Measurements from ENCODE around the gene STK38L.
"Not testable (repeated sequence)": the region's sequence is repeated elsewhere in the genome, so short reads cannot be mapped to it uniquely, and the experiment has no call there.

Gene STK38L

DNA sequence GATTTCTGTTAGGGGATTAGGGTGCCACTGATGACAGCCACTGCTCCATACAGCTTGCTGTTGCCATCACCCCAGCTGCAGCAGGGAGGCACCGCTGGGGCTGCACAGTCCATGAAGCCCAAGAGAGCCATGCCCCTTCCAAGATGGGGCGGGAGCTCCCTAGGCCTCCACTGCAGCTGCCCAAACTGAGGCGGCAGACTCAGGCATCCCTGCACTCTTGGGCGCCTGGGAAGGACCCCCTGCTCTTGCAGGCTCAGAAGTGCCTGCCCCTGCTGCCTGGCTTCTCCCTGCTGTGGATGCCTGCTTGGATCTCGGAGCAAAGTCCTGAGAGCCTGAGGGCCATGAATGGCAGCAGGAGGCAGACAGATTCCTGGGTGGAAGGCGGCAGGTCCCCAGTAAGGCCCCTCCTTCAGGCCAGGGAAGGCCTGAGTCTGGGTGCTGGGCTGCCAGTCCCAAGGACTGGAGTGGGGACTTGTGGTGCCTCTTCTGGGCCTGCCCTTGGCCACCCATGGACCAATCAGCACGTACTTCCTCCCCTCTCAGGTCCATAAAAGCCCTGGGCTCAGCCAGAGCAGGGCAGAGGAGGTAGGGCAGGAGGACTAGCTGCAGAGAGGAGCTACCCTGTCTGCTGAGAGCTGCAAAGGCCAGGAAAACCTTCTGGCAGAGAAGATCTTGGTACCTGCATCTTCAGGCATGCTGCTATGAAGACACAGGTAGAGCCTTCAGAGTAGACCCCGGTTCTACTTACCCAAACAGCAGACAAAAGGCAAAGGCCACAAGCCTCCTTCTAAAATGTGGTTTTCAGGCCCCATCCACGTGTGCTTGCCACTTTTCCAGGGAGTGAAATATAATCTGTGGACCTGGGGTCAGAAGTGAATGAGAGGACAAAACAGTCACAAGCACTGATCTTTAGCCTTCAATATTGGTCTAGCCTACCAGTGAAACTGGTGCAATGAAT is 30.0 kb upstream of the STK38L start:
- H3K27me3 ChIP-seq (ENCODE audit: insufficient read depth, low read length) = no peaks in the 10 kb centered on the region
- H3K4me1 ChIP-seq (ENCODE audit: insufficient read depth, low read length) = no peaks in the 10 kb centered on the region
- no peak overlapping the region for H3K4me3 ChIP-seq (ENCODE audit: low read length)
- H3K9me3 ChIP-seq (ENCODE audit: low read length) = peaks cover 7% of the 10 kb centered on the region
- no peaks in the 10 kb centered on the region for H3K36me3 ChIP-seq (ENCODE audit: insufficient read depth, low read length)
- H2AFZ ChIP-seq (ENCODE audit: low read depth, low read length) = no peak overlapping the region

GRCh38 chr12:27217590-27217989 is 26.5 kb upstream of the STK38L start:
- Histone ChIP-seq H3K4me1 (ENCODE audit: insufficient read depth, low read length) (no peaks in the 10 kb centered on the region), H3K36me3 (ENCODE audit: insufficient read depth, low read length) (no peaks in the 10 kb centered on the region), H3K9me3 (ENCODE audit: low read length) (peaks cover 3% of the 10 kb centered on the region)

DNA sequence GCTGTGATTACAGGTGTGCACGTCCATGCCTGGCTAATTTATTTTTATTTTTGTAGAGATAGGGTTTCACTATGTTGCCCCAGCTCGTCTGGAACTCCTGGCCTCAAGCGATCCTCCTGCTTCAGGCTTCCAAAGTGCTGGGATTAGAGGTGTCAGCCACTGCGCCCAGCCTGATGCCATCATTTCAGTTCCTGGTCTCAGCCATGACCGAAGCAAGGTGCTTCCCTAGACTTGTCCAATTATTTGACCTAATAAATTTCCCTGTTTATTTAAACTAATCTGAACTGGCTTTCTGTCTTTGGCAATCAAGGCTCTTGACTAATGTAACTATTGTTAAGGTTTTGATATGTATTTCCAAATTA is 24.4 kb upstream of the STK38L start:
- Histone ChIP-seq H2AFZ (ENCODE audit: low read depth, low read length) (no peak overlapping the region), H3K27me3 (ENCODE audit: insufficient read depth, low read length) (no peaks in the 10 kb centered on the region), H3K4me1 (ENCODE audit: insufficient read depth, low read length) (no peaks in the 10 kb centered on the region), H3K36me3 (ENCODE audit: insufficient read depth, low read length) (no peaks in the 10 kb centered on the region), H3K9me3 (ENCODE audit: low read length) (no peaks in the 10 kb centered on the region), H3K4me3 (ENCODE audit: low read length) (no peak overlapping the region)

More at GRCh38 chr12:27217590-27217989, 26.5 kb upstream of the STK38L start:
- Histone ChIP-seq H3K27me3 (ENCODE audit: insufficient read depth, low read length) (no peaks in the 10 kb centered on the region), H2AFZ (ENCODE audit: low read depth, low read length) (no peak overlapping the region), H3K4me3 (ENCODE audit: low read length) (no peak overlapping the region)

GRCh38 chr12:27220055-27220987 is 23.8 kb upstream of the STK38L start:
- H3K4me3 ChIP-seq (ENCODE audit: low read length) = no peak overlapping the region
- H3K9me3 ChIP-seq (ENCODE audit: low read length) = no peaks in the 10 kb centered on the region
- H3K27me3 ChIP-seq (ENCODE audit: insufficient read depth, low read length) = no peaks in the 10 kb centered on the region
- H3K4me1 ChIP-seq (ENCODE audit: insufficient read depth, low read length) = peaks cover 2% of the 10 kb centered on the region
- H2AFZ ChIP-seq (ENCODE audit: low read depth, low read length) = no peak overlapping the region
- H3K36me3 ChIP-seq (ENCODE audit: insufficient read depth, low read length) = no peaks in the 10 kb centered on the region

GRCh38 chr12:27220988-27221345 is 23.1 kb upstream of the STK38L start:
- no peaks in the 10 kb centered on the region for H3K27me3 ChIP-seq (ENCODE audit: insufficient read depth, low read length)

DNA sequence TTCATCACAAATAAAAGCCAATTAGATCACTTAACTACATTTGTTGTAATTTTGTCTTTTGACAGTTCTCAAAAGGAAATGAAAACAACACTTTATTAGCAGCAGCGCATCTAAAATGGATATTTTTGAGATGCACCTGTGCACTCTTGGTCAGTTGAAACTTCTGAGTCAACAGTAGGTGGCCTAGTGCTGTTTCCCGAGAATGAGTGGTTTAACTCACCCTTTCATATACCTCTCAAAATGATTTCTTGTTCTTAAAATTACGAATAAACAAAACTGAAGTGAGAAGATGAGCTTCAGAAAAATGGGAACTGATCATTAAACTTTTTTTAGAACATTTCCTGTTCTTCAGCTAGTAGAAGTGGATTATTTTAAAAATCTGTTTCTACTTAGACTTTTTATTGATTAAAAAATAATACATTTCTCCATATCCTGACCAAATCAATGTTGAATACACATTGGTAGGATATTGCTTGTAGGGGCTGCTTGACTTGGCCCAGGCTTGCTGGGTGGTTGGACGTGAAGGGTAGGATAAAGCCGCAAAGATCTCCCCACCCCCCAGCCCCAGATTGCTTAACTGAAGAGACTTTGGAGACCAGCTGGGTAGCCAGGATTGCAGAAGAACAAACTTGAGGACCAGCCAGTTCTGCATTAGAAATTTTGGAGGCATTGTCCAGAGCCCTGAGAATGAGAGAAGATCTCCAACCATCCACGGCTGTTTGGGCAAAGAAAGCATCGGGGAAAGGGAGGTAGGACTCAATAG is 22.3 kb upstream of the STK38L start:
- Histone ChIP-seq H2AFZ (ENCODE audit: low read depth, low read length) (no peak overlapping the region), H3K4me1 (ENCODE audit: insufficient read depth, low read length) (peaks cover 12% of the 10 kb centered on the region), H3K4me3 (ENCODE audit: low read length) (no peak overlapping the region), H3K36me3 (ENCODE audit: insufficient read depth, low read length) (no peaks in the 10 kb centered on the region), H3K9me3 (ENCODE audit: low read length) (no peaks in the 10 kb centered on the region), H3K27me3 (ENCODE audit: insufficient read depth, low read length) (no peaks in the 10 kb centered on the region)

More at GRCh38 chr12:27220988-27221345, 23.1 kb upstream of the STK38L start:
- H3K36me3 ChIP-seq (ENCODE audit: insufficient read depth, low read length) = no peaks in the 10 kb centered on the region
- peaks cover 5% of the 10 kb centered on the region for H3K4me1 ChIP-seq (ENCODE audit: insufficient read depth, low read length)
- H2AFZ ChIP-seq (ENCODE audit: low read depth, low read length) = no peak overlapping the region
- no peaks in the 10 kb centered on the region for H3K9me3 ChIP-seq (ENCODE audit: low read length)
- no peak overlapping the region for H3K4me3 ChIP-seq (ENCODE audit: low read length)

- Histone ChIP-seq H3K4me3 (ENCODE audit: low read length) (no peak overlapping the region), H3K9me3 (ENCODE audit: low read length) (no peaks in the 10 kb centered on the region), H3K36me3 (ENCODE audit: insufficient read depth, low read length) (no peaks in the 10 kb centered on the region)
Measured at GRCh38 chr12:27226407-27226929, 17.6 kb upstream of the STK38L start.

GRCh38 chr12:27229367-27229766 is 14.7 kb upstream of the STK38L start:
- Histone ChIP-seq H2AFZ (ENCODE audit: low read depth, low read length) (no peak overlapping the region), H3K4me3 (ENCODE audit: low read length) (no peak overlapping the region), H3K4me1 (ENCODE audit: insufficient read depth, low read length) (peaks cover 16% of the 10 kb centered on the region), H3K27me3 (ENCODE audit: insufficient read depth, low read length) (no peaks in the 10 kb centered on the region), H3K36me3 (ENCODE audit: insufficient read depth, low read length) (no peaks in the 10 kb centered on the region), H3K9me3 (ENCODE audit: low read length) (no peaks in the 10 kb centered on the region)

More at GRCh38 chr12:27226407-27226929, 17.6 kb upstream of the STK38L start:
- Histone ChIP-seq H3K27me3 (ENCODE audit: insufficient read depth, low read length) (no peaks in the 10 kb centered on the region), H3K4me1 (ENCODE audit: insufficient read depth, low read length) (peaks cover 16% of the 10 kb centered on the region), H2AFZ (ENCODE audit: low read depth, low read length) (no peak overlapping the region)

DNA sequence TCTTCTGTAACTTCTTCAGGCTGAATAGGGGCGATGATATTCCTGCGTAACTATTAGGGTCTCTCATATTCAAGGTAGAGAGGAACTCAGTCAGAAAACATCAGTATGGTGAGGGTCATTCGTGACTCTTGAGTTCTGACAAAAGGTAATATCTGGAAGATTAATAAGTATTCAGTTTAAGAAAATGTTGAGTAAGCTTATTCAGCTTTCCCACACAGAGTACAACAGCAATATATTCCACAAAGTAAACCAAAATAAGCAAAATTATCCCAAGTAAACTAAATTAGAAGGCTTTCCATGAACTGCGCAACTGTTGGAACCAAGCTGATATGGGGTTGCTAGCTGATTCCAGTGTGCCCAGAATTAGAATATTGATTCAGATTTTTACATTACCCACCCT is 12.7 kb upstream of the STK38L start:
- H3K4me1 ChIP-seq (ENCODE audit: insufficient read depth, low read length); H3K27me3 ChIP-seq (ENCODE audit: insufficient read depth, low read length); H3K4me3 ChIP-seq (ENCODE audit: low read length); H3K36me3 ChIP-seq (ENCODE audit: insufficient read depth, low read length); H3K9me3 ChIP-seq (ENCODE audit: low read length); H2AFZ ChIP-seq (ENCODE audit: low read depth, low read length): not testable (repeated sequence)

DNA sequence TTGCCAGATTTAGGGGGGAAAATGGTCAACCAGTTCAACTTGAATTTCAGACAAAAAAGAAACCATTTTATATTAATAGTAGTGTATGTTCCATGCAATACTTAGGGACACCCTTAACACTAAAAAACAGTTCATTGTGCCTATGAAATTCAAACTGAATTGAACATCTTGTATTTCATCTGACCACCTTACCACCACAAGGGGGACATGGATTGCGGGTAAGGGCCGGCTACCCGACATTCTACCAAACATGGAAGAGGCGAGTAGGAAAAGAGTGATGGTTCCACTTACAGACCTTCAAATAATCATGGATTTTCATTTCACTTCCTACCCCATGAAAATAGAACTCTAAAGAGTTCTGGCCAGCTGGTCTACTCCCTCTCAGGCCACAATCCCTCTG is 10.3 kb upstream of the STK38L start:
- Histone ChIP-seq H2AFZ (ENCODE audit: low read depth, low read length) (no peak overlapping the region), H3K4me3 (ENCODE audit: low read length) (no peak overlapping the region), H3K27me3 (ENCODE audit: insufficient read depth, low read length) (no peaks in the 10 kb centered on the region), H3K4me1 (ENCODE audit: insufficient read depth, low read length) (no peaks in the 10 kb centered on the region), H3K9me3 (ENCODE audit: low read length) (no peaks in the 10 kb centered on the region), H3K36me3 (ENCODE audit: insufficient read depth, low read length) (no peaks in the 10 kb centered on the region)

- H3K4me1 ChIP-seq (ENCODE audit: insufficient read depth, low read length) = no peaks in the 10 kb centered on the region
- no peaks in the 10 kb centered on the region for H3K27me3 ChIP-seq (ENCODE audit: insufficient read depth, low read length)
- H2AFZ ChIP-seq (ENCODE audit: low read depth, low read length) = no peak overlapping the region
- H3K9me3 ChIP-seq (ENCODE audit: low read length) = no peaks in the 10 kb centered on the region
- H3K36me3 ChIP-seq (ENCODE audit: insufficient read depth, low read length) = no peaks in the 10 kb centered on the region
- H3K4me3 ChIP-seq (ENCODE audit: low read length) = no peak overlapping the region
Measured at GRCh38 chr12:27236498-27236897, 7.6 kb upstream of the STK38L start.
